ENCODE data around the gene STUM.

DNA sequence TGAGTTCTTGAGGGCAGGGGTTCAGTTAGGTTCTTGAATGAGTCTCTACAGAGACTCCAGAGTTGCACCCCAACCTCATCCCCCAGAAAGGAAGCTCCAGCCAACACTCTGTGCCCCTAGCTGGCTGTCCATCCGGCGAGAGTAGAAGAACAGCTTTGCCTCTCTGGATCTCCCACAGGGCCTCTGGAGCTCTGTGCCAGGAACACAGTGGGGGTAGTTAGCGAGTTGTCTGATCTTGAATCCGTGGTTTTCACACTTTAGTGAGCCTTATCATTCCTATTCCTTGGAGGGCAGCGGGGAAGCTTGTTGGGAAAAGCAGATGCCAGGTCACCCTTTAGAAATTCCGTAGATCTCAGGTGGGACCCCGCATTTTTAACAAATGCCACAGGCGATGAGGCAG lies 45.0 kb downstream of the STUM start:
- TF ChIP-seq POLR2A (IDR thresholded peaks at IDR 0.05) (no peak), POLR2AphosphoS5 (IDR thresholded peaks at IDR 0.05) (no peak), EP300 (IDR thresholded peaks at IDR 0.05) (no peak)
- TF ChIP-seq, protein P1, sequence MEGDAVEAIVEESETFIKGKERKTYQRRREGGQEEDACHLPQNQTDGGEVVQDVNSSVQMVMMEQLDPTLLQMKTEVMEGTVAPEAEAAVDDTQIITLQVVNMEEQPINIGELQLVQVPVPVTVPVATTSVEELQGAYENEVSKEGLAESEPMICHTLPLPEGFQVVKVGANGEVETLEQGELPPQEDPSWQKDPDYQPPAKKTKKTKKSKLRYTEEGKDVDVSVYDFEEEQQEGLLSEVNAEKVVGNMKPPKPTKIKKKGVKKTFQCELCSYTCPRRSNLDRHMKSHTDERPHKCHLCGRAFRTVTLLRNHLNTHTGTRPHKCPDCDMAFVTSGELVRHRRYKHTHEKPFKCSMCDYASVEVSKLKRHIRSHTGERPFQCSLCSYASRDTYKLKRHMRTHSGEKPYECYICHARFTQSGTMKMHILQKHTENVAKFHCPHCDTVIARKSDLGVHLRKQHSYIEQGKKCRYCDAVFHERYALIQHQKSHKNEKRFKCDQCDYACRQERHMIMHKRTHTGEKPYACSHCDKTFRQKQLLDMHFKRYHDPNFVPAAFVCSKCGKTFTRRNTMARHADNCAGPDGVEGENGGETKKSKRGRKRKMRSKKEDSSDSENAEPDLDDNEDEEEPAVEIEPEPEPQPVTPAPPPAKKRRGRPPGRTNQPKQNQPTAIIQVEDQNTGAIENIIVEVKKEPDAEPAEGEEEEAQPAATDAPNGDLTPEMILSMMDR (IDR thresholded peaks at IDR 0.05) = no peak

Data from upper lobe of left lung (tissue), 4 donors.